HCT116 (cell line): ENCODE measurements around the gene STAU1. TPM values are rescaled to one million over a fixed set of nuclear protein-coding genes. Genes with fewer than 3 reads are reported as not detected.
A peak's percentile ranks its signal among the peaks of the same experiment; 100 is the strongest.

Experiments
- ATAC-seq: fragments of 200-7000 bp; cut with Tn5 transposase; 2 replicates; pipeline ENCODE4 v1.9.1; 2020; ENCODE audit warnings: mild to moderate bottlenecking, moderate library complexity
- BruUV-seq: library from RNA; stranded (reverse); fragments of 400-500 nt; replicated peaks from 2 replicates; lab custom pipeline; 2021; lab: Mats Ljungman, UMichigan
- CTCF ChIA-PET: fragments of 300-600 bp; sonication (Branson Sonifier 250); formaldehyde crosslinking; loops from one replicate; lab custom pipeline; 2021; ENCODE audit warnings: antibody characterized with exemption; lab: Charles Lee
- POLR2A ChIA-PET: fragments of 300-600, 350-600 bp; sonication (Branson Sonifier 250); formaldehyde crosslinking; loops from one replicate; lab custom pipeline; 2021; ENCODE audit warnings: antibody characterized with exemption; lab: Charles Lee
- RAD21 ChIA-PET, 2 experiments: fragments of 300-600 bp; sonication (Branson Sonifier 250); formaldehyde crosslinking; loops; one replicate each; lab custom pipeline; 2023; ENCODE audit warnings: low total read pairs in 2 of 2; ENCODE audit not compliant: uncharacterized antibody in 2 of 2, unreplicated experiment in 2 of 2, low non-redundant PET in 1 of 2; lab: Charles Lee
- DNase-seq: peaks from one replicate; pipeline ENCODE4 v3.0.0-alpha.2; 2010; ENCODE audit warnings: low read depth, low spot score
- H2AFZ ChIP-seq: fragments of 200-600 bp; shearing (Covaris generic), sonication (generic); 2 replicates; pipeline ENCODE4 v1.6.1; 2017; ENCODE audit warnings: low read depth, mixed run types, mixed read lengths, antibody characterized with exemption, low read length; ENCODE audit not compliant: poor library complexity, severe bottlenecking
- H3K27ac ChIP-seq: 2 replicates; pipeline ENCODE4 v1.5.1; 2012; ENCODE audit warnings: low read depth, low read length
- H3K27me3 ChIP-seq: fragments of 200-600 bp; sonication (generic); 2 replicates; pipeline ENCODE4 v1.6.1; 2016; ENCODE audit warnings: mixed run types, low read length, mixed read lengths; ENCODE audit not compliant: insufficient read depth
- H3K36me3 ChIP-seq, 2 experiments: fragments of 200-500 bp in 1 of 2; fragments of 200-600 bp in 1 of 2; sonication (Bioruptor generic) in 1 of 2; sonication (generic) in 1 of 2; 2 replicates each; pipeline versions ENCODE4 v1.5.1 to v1.6.1; 2014 to 2016; ENCODE audit warnings: low read length in 2 of 2, inconsistent platforms in 1 of 2, mixed read lengths in 1 of 2, mixed run types in 1 of 2; ENCODE audit not compliant: insufficient read depth in 2 of 2, control insufficient read depth in 1 of 2
- H3K4me1 ChIP-seq, 2 experiments: fragments of 200-600 bp in 1 of 2; sonication (generic) in 1 of 2; 2 replicates each; pipeline versions ENCODE4 v1.5.1 to v1.6.1; 2012 to 2017; ENCODE audit warnings: low read length in 2 of 2, inconsistent platforms in 1 of 2, mild to moderate bottlenecking in 1 of 2, mixed read lengths in 1 of 2, mixed run types in 1 of 2, moderate library complexity in 1 of 2; ENCODE audit not compliant: insufficient read depth in 2 of 2, control insufficient read depth in 1 of 2
- H3K4me2 ChIP-seq: fragments of 200-600 bp; sonication (generic); 2 replicates; pipeline ENCODE4 v1.6.1; 2017; ENCODE audit warnings: mixed run types, low read length, mixed read lengths
- H3K4me3 ChIP-seq, 2 experiments: fragments of 200-600 bp in 1 of 2; sonication (generic) in 1 of 2; replicated peaks in 1 of 2; 2 replicates each; pipeline ENCODE4 v1.5.1; 2011 to 2016; ENCODE audit warnings: low read length in 2 of 2, control low read depth in 1 of 2, low read depth in 1 of 2, mild to moderate bottlenecking in 1 of 2, mixed read lengths in 1 of 2, mixed run types in 1 of 2
- H3K79me2 ChIP-seq: fragments of 200-600 bp; sonication (generic); 2 replicates; pipeline ENCODE4 v1.6.1; 2017; ENCODE audit warnings: mild to moderate bottlenecking, mixed run types, low read length, moderate library complexity, mixed read lengths; ENCODE audit not compliant: insufficient read depth
- H3K9ac ChIP-seq: fragments of 200-600 bp; sonication (generic); 2 replicates; pipeline ENCODE4 v1.6.1; 2016; ENCODE audit warnings: low read length, mixed read lengths
- H3K9me2 ChIP-seq: fragments of 200-600 bp; sonication (generic), shearing (Covaris generic); 2 replicates; pipeline ENCODE4 v1.6.1; 2017; ENCODE audit warnings: mixed run types, mild to moderate bottlenecking, moderate library complexity; ENCODE audit not compliant: insufficient read depth
- H3K9me3 ChIP-seq, 2 experiments: fragments of 200-500 bp in 1 of 2; fragments of 200-600 bp in 1 of 2; sonication (Bioruptor generic) in 1 of 2; sonication (generic) in 1 of 2; 2 replicates each; pipeline ENCODE4 v1.6.1; 2014 to 2017; ENCODE audit warnings: low read length in 2 of 2, mixed read lengths in 2 of 2, inconsistent platforms in 1 of 2, low read depth in 1 of 2, mild to moderate bottlenecking in 1 of 2, mixed run types in 1 of 2, moderate library complexity in 1 of 2; ENCODE audit not compliant: control insufficient read depth in 1 of 2, insufficient read depth in 1 of 2
- H4K20me1 ChIP-seq: fragments of 200-600 bp; sonication (generic), shearing (Covaris generic); 2 replicates; pipeline ENCODE4 v1.6.1; 2017; ENCODE audit warnings: mixed run types, mild to moderate bottlenecking, moderate library complexity; ENCODE audit not compliant: insufficient read depth
- ATF3 ChIP-seq: IDR thresholded peaks from 2 replicates; pipeline ENCODE4 v1.6.1; 2012
- CBX3 ChIP-seq: IDR thresholded peaks from 2 replicates; pipeline ENCODE4 v1.6.1; 2012; ENCODE audit warnings: low read depth
- CEBPB ChIP-seq: IDR thresholded peaks from 2 replicates; pipeline ENCODE4 v1.6.1; 2012; ENCODE audit warnings: low read depth
- CTCF ChIP-seq, 3 experiments: fragments of 200-600 bp in 1 of 3; sonication (generic) in 1 of 3; IDR thresholded peaks in 2 of 3; conservative IDR thresholded peaks in 1 of 3; 2 replicates each; pipeline ENCODE4 v1.5.1; 2012 to 2017; ENCODE audit warnings: low read depth in 2 of 3, low read length in 2 of 3, antibody characterized with exemption in 1 of 3, borderline replicate concordance in 1 of 3, control low read depth in 1 of 3, mild to moderate bottlenecking in 1 of 3, mixed read lengths in 1 of 3, mixed run types in 1 of 3, moderate library complexity in 1 of 3; ENCODE audit not compliant: insufficient read depth in 1 of 3
- EZH2 ChIP-seq: fragments of 200-600 bp; sonication (generic); IDR thresholded peaks from 2 replicates; pipeline ENCODE4 v1.6.1; 2017; ENCODE audit warnings: antibody characterized with exemption, mixed run types
- FOSL1 ChIP-seq: IDR thresholded peaks from 2 replicates; pipeline ENCODE4 v1.6.1; 2012; ENCODE audit warnings: low read depth
- JUND ChIP-seq: IDR thresholded peaks from 2 replicates; pipeline ENCODE4 v1.6.1; 2012
- POLR2A ChIP-seq: IDR thresholded peaks from 2 replicates; pipeline ENCODE4 v1.7.0; 2011; ENCODE audit warnings: borderline replicate concordance; ENCODE audit not compliant: insufficient read depth, insufficient read length; ENCODE audit errors: extremely low read depth
- POLR2AphosphoS5 ChIP-seq: IDR thresholded peaks from 2 replicates; pipeline ENCODE4 v1.6.1; 2011; ENCODE audit warnings: mild to moderate bottlenecking, low read depth, low read length, moderate library complexity
- RAD21 ChIP-seq: IDR thresholded peaks from 2 replicates; pipeline ENCODE4 v1.6.1; 2012; ENCODE audit warnings: low read depth, mild to moderate bottlenecking
- SRF ChIP-seq: IDR thresholded peaks from 2 replicates; pipeline ENCODE4 v1.6.1; 2012; ENCODE audit warnings: low read depth
- ZBTB33 ChIP-seq: IDR thresholded peaks from 2 replicates; pipeline ENCODE4 v1.6.1; 2011; ENCODE audit warnings: mild to moderate bottlenecking, low read length, moderate library complexity; ENCODE audit not compliant: insufficient replicate concordance; ENCODE audit errors: extremely low read depth
- ZFX ChIP-seq: fragments of 450-650 bp; IDR thresholded peaks from 2 replicates; pipeline ENCODE4 v1.6.1; 2017
- ZNF274 ChIP-seq: fragments of 200-500 bp; sonication (Bioruptor generic); IDR thresholded peaks from 2 replicates; pipeline ENCODE4 v1.6.1; 2014; ENCODE audit warnings: mild to moderate bottlenecking, low read depth, low read length, inconsistent platforms
- intact Hi-C: fragments of 100-400 bp; cut with micrococcal nuclease; formaldehyde crosslinking; loops from 2 replicates; pipeline ENCODE4 v1.10.0; 2022
- total RNA-seq: library from RNA; stranded (reverse); gene quantifications from one replicate; pipeline ENCODE4 v1.2.1, GENCODE V29; 2021; ENCODE audit not compliant: unreplicated experiment
- TF ChIP-seq, protein P1 (sequence below): IDR thresholded peaks from 2 replicates; pipeline ENCODE4 v1.6.1; 2012

The STAU1 gene
- total RNA-seq, 1 experiment from 2014 or later: 90.3 TPM

GRCh38 chr20:49237531-49237930 is 49.4 kb upstream of the STAU1 start:
- H3K27me3 ChIP-seq: no peaks in the 10 kb centered on the region
- H3K79me2 ChIP-seq: no peaks in the 10 kb centered on the region
- H3K4me3 ChIP-seq: no peak overlapping the region
- DNase-seq (no peak), ATAC-seq (no peak)
- H3K9me2 ChIP-seq: no peaks in the 10 kb centered on the region
- no peak for TF ChIP-seq ATF3
- TF ChIP-seq, protein P1, sequence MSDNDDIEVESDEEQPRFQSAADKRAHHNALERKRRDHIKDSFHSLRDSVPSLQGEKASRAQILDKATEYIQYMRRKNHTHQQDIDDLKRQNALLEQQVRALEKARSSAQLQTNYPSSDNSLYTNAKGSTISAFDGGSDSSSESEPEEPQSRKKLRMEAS: no peak
- TF ChIP-seq JUND: no peak
- TF ChIP-seq ZBTB33: no peak
- no peak for TF ChIP-seq RAD21
- TF ChIP-seq POLR2AphosphoS5: no peak
- TF ChIP-seq ZNF274: no peak
- intact Hi-C loops: no loop called here
- H3K9ac ChIP-seq: no peak overlapping the region
- no peak overlapping the region for H3K27ac ChIP-seq
- H3K4me1 ChIP-seq: no peaks in the 10 kb centered on the region
- BruUV-seq: no TSS peak
- no peaks in the 10 kb centered on the region for H4K20me1 ChIP-seq
- ChIA-PET CTCF (interaction anchor here (1.0 to 1.7 kb wide), 3 partner anchors 9 to 83 kb away, joined by 3 to 7 read pairs (median 3); no protein-coding TSS in a partner anchor), RAD21 (no interaction called here), POLR2A (interaction anchor here (1.3 kb wide), 1 partner anchor 9 kb away, joined by 3 read pairs; no protein-coding TSS in a partner anchor)
- H2AFZ ChIP-seq: no peak overlapping the region
- peaks cover 54 to 59% of the 10 kb centered on the region in 2 experiments for H3K36me3 ChIP-seq
- H3K4me2 ChIP-seq: no peak overlapping the region
- H3K9me3 ChIP-seq: no peaks in the 10 kb centered on the region

DNA sequence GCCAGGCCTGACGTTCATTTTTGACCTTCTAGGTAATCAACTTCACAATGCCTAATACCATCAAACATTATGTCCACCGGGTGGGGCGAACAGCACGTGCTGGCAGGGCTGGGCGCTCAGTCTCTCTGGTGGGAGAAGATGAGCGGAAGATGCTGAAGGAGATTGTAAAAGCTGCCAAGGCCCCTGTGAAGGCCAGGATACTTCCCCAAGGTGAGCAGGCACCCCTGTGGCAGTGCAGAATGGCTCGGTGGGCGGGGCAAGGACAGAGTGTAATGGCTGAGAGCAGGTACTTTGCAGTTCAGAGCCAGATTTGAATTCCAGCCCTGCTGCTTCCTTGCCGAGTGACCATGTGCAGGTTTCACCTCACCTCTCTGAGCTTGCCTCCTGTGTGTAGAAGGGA is 48.2 kb upstream of the STAU1 start:
- Histone ChIP-seq H3K9me2 (no peaks in the 10 kb centered on the region), H3K27ac (no peak overlapping the region), H3K36me3 (peaks cover 54 to 62% of the 10 kb centered on the region in 2 experiments), H3K27me3 (no peaks in the 10 kb centered on the region), H3K4me2 (no peak overlapping the region), H2AFZ (no peak overlapping the region), H3K4me1 (no peaks in the 10 kb centered on the region), H4K20me1 (no peaks in the 10 kb centered on the region), H3K4me3 (no peak overlapping the region), H3K9me3 (no peaks in the 10 kb centered on the region), H3K79me2 (no peaks in the 10 kb centered on the region), H3K9ac (no peak overlapping the region)
- CTCF ChIA-PET: no interaction called here
- RAD21 ChIA-PET: no interaction called here
- DNase-seq (no peak), ATAC-seq (peak; percentile 47; the same call in 1 of the 2 replicates)
- intact Hi-C loops: no loop called here
- no peak for TF ChIP-seq SRF
- no peak for TF ChIP-seq CTCF (IDR thresholded peaks at IDR 0.05 in 2 of 3, conservative IDR thresholded peaks at IDR 0.05 in 1 of 3; ENCODE audit: borderline replicate concordance in 1 of 3, insufficient read depth in 1 of 3, low read depth in 2 of 3, low read length in 2 of 3)
- no peak for TF ChIP-seq CEBPB
- no peak for TF ChIP-seq FOSL1
- no peak for TF ChIP-seq CBX3
- TF ChIP-seq JUND: no peak
- TF ChIP-seq POLR2A: no peak
- no peak for TF ChIP-seq EZH2
- no peak for TF ChIP-seq ZFX
- POLR2A ChIA-PET: no interaction called here
- BruUV-seq: no TSS peak
